ENCODE measurements around the gene DHODH. TPM values are rescaled to one million over a fixed set of nuclear protein-coding genes. Genes with fewer than 3 reads are reported as not detected.

Gene DHODH
- total and polyA plus RNA-seq, 2 of the 8 experiments (the other 6 are each of a cell fraction or from before 2014, with no cell fraction given), result 9.1 to 19.4 TPM

- Histone ChIP-seq H4K5ac (ENCODE audit: insufficient read length, low read depth, low read length) (no peak overlapping the region), H3K9ac (replicated peaks in 1 of 4; ENCODE audit: extremely low read depth in 1 of 4, low read depth in 3 of 4, low read length in 3 of 4) (no peak overlapping the region; a peak in 1 of 7 replicates), H3K4me3 (ENCODE audit: extremely low read depth in 1 of 4, insufficient read depth in 2 of 4, low read depth in 3 of 4, low read length in 4 of 4) (no peak overlapping the region), H3K4me2 (ENCODE audit: insufficient read depth in 1 of 2, low read depth in 2 of 2, low read length in 2 of 2) (no peak overlapping the region), H3K36me3 (ENCODE audit: control insufficient read depth in 2 of 4, insufficient read depth in 4 of 4, low read length in 3 of 4) (no peaks in the 10 kb centered on the region), H3K79me2 (ENCODE audit: control insufficient read depth in 1 of 2, insufficient read depth in 2 of 2, low read length in 2 of 2) (no peaks in the 10 kb centered on the region), H3K18ac (ENCODE audit: extremely low read depth, low read length) (no peak overlapping the region), H2BK5ac (ENCODE audit: low read depth, low read length) (no peak overlapping the region), H3K9me3 (ENCODE audit: insufficient read depth in 2 of 2, low read depth in 1 of 2, low read length in 1 of 2) (no peaks in the 10 kb centered on the region), H3K79me1 (ENCODE audit: low read depth, low read length) (no peaks in the 10 kb centered on the region), H4K8ac (ENCODE audit: extremely low read depth, insufficient read depth, low read length) (no peak overlapping the region), H3K27me3 (replicated peaks in 1 of 4; ENCODE audit: control insufficient read depth in 3 of 4, extremely low read depth in 1 of 4, insufficient read depth in 3 of 4, low read length in 3 of 4) (no peaks in the 10 kb centered on the region), H2AK5ac (ENCODE audit: low read depth, low read length) (no peak overlapping the region), H3K27ac (ENCODE audit: low read depth, low read length) (no peak overlapping the region), H2BK12ac (ENCODE audit: low read depth, low read length) (no peak overlapping the region), H3K14ac (ENCODE audit: insufficient read length) (no peak overlapping the region), H3K4me1 (replicated peaks in 1 of 4; ENCODE audit: control insufficient read depth in 3 of 4, insufficient read depth in 4 of 4, low read length in 3 of 4) (no peaks in the 10 kb centered on the region), H2AFZ (ENCODE audit: low read length) (no peak overlapping the region), H4K20me1 (replicated peaks in 1 of 2; ENCODE audit: control insufficient read depth in 1 of 2, insufficient read depth in 2 of 2, low read length in 2 of 2) (no peaks in the 10 kb centered on the region), H2BK20ac (ENCODE audit: low read length) (no peak overlapping the region), H2BK120ac (replicated peaks; ENCODE audit: low read depth, low read length) (no peak overlapping the region), H2BK15ac (ENCODE audit: low read length) (no peak overlapping the region), H3K23me2 (ENCODE audit: low read depth, low read length) (no peaks in the 10 kb centered on the region), H4K91ac (replicated peaks; ENCODE audit: insufficient read length, low read length) (no peak overlapping the region), H3K4ac (replicated peaks; ENCODE audit: insufficient read length, low read depth, low read length) (no peak overlapping the region), H3K56ac (replicated peaks; ENCODE audit: insufficient read length, low read depth, low read length) (no peak overlapping the region), H3K23ac (ENCODE audit: insufficient read length) (no peak overlapping the region)
- ChIA-PET CTCF (ENCODE audit: partially characterized antibody) (no interaction called here), POLR2A (ENCODE audit: partially characterized antibody) (no interaction called here)
- WGBS, 2 experiments (ENCODE audit: extremely low coverage in 1 of 2, insufficient coverage in 1 of 2, insufficient read length in 1 of 2, insufficient replicate concordance in 2 of 2, low coverage in 1 of 2, low lambda C conversion rate in 2 of 2, missing lambda C conversion rate in 1 of 2), result 73% methylated on average over 6 of the region's 6 CpGs; no CpG with 5 or more reads in 1 of the 2 experiments
- TF ChIP-seq SIRT6 (IDR thresholded peaks at IDR 0.05; ENCODE audit: low read length), result no peak
- TF ChIP-seq KDM4A (IDR thresholded peaks at IDR 0.05; ENCODE audit: low read depth, low read length, severe bottlenecking), result no peak
- TF ChIP-seq CEBPB (IDR thresholded peaks at IDR 0.05; ENCODE audit: low read depth, low read length), result no peak
- TF ChIP-seq POU5F1 (IDR thresholded peaks at IDR 0.05; ENCODE audit: low read depth, low read length), result no peak
- no peak for TF ChIP-seq KDM1A (IDR thresholded peaks at IDR 0.05; ENCODE audit: borderline replicate concordance, low read length)
- DNase-seq (ENCODE audit: low read depth in 1 of 2, low spot score in 2 of 2), result no peak
- FAIRE-seq, result no peak
Observed at GRCh38 chr16:72044296-72044695, 35.8 kb downstream of the DHODH start.
